ENCODE results near the gene TPM3. TPM values are rescaled to one million over a fixed set of nuclear protein-coding genes. Genes with fewer than 3 reads are reported as not detected.
A peak's percentile ranks its signal among the peaks of the same experiment; 100 is the strongest.

Gene TPM3
- total and polyA plus RNA-seq, 9 of the 15 experiments (the other 6 are each of a cell fraction or from before 2014, with no cell fraction given): 202 to 604 (median 421) TPM

DNA sequence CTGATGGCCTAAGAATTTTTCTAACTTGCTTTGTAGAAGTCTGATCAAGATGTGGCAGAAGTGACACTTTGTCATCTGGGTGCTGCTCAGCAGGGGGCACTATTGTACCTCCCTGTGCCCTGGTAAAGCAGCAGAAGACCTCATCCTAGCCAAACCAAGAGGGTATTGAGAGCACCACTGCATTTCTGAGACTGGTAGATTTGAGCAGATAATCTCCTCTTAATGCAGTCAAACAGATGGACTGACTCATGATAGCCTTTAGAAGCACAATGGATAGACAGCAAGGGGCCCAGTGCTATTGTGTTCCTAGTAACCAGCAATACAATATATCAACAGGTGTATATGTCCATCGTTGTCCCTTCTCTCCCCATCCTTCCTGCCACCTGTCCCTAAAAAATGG lies 5.7 kb downstream of the TPM3 start (continued):
- TF ChIP-seq, protein P1, sequence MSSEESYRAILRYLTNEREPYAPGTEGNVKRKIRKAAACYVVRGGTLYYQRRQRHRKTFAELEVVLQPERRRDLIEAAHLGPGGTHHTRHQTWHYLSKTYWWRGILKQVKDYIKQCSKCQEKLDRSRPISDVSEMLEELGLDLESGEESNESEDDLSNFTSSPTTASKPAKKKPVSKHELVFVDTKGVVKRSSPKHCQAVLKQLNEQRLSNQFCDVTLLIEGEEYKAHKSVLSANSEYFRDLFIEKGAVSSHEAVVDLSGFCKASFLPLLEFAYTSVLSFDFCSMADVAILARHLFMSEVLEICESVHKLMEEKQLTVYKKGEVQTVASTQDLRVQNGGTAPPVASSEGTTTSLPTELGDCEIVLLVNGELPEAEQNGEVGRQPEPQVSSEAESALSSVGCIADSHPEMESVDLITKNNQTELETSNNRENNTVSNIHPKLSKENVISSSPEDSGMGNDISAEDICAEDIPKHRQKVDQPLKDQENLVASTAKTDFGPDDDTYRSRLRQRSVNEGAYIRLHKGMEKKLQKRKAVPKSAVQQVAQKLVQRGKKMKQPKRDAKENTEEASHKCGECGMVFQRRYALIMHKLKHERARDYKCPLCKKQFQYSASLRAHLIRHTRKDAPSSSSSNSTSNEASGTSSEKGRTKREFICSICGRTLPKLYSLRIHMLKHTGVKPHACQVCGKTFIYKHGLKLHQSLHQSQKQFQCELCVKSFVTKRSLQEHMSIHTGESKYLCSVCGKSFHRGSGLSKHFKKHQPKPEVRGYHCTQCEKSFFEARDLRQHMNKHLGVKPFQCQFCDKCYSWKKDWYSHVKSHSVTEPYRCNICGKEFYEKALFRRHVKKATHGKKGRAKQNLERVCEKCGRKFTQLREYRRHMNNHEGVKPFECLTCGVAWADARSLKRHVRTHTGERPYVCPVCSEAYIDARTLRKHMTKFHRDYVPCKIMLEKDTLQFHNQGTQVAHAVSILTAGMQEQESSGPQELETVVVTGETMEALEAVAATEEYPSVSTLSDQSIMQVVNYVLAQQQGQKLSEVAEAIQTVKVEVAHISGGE (CRISPR knock-in tag; IDR thresholded peaks at IDR 0.05): no peak
- peak; percentile 6; the same call in 1 of the 2 replicates for TF ChIP-seq TEAD4 (IDR thresholded peaks at IDR 0.05; ENCODE audit: low read length)
- TF ChIP-seq TEAD4 (CRISPR knock-in tag; IDR thresholded peaks at IDR 0.05; ENCODE audit: borderline replicate concordance): no peak
- no peak for TF ChIP-seq RBM15 (IDR thresholded peaks at IDR 0.05; ENCODE audit: insufficient read depth, low read length)
- TF ChIP-seq ZNF384 (IDR thresholded peaks at IDR 0.05; ENCODE audit: low read depth, low read length): 0 out of 2 replicates have a peak, but pooled peaks have one; percentile 22
- TF ChIP-seq CBFB (CRISPR knock-in tag; IDR thresholded peaks at IDR 0.05): no peak
- TF ChIP-seq ZNF561 (CRISPR knock-in tag; conservative IDR thresholded peaks at IDR 0.05): no peak
- TF ChIP-seq CHAMP1 (IDR thresholded peaks at IDR 0.05): no peak
- peak; percentile 67 to 83 for TF ChIP-seq RAD21 (CRISPR knock-in tag; conservative IDR thresholded peaks at IDR 0.05 in 1 of 2, IDR thresholded peaks at IDR 0.05 in 1 of 2)
- TF ChIP-seq EP300 (IDR thresholded peaks at IDR 0.05; ENCODE audit: low read length): no peak
- TF ChIP-seq, protein P2, sequence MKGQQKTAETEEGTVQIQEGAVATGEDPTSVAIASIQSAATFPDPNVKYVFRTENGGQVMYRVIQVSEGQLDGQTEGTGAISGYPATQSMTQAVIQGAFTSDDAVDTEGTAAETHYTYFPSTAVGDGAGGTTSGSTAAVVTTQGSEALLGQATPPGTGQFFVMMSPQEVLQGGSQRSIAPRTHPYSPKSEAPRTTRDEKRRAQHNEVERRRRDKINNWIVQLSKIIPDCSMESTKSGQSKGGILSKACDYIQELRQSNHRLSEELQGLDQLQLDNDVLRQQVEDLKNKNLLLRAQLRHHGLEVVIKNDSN (CRISPR knock-in tag; IDR thresholded peaks at IDR 0.05): no peak
- TF ChIP-seq FOXP1 (CRISPR knock-in tag; IDR thresholded peaks at IDR 0.05): no peak
- TF ChIP-seq ZNF175 (CRISPR knock-in tag; IDR thresholded peaks at IDR 0.05; ENCODE audit: low read depth): no peak
- no peak for TF ChIP-seq SETDB1 (IDR thresholded peaks at IDR 0.05; ENCODE audit: low read length)
- TF ChIP-seq HNRNPLL (IDR thresholded peaks at IDR 0.05; ENCODE audit: low read depth, low read length, poor library complexity, severe bottlenecking): no peak
- no peak for TF ChIP-seq IFI16 (CRISPR knock-in tag; IDR thresholded peaks at IDR 0.05)

Measured in K562 (cell line).